SHP77 (cell line): ENCODE data around the gene RNASE12.
"Not testable (repeated sequence)": the region's sequence is repeated elsewhere in the genome, so short reads cannot be mapped to it uniquely, and the experiment has no call there.

Source experiments
- DNase-seq, 2 experiments: peaks; one replicate each; lab custom pipeline; 2025; lab: John Stamatoyannopoulos, UW

Gene RNASE12

GRCh38 chr14:20591235-20591634, at the start of gene RNASE12:
TSS of gene RNASE12 (minus strand) at chr14:20591376. CDS start at chr14:20590723, 653 bp downstream.
- DNase-seq, result no peak

GRCh38 chr14:20632831-20633691, 41.9 kb upstream of the RNASE12 start:
- DNase-seq, result peak; percentile 34 to 78

- DNase-seq, result no peak
Observed at GRCh38 chr14:20632448-20632830, 41.3 kb upstream of the RNASE12 start.

GRCh38 chr14:20631880-20632389, 40.8 kb upstream of the RNASE12 start:
- DNase-seq, result peak; percentile 53 to 76

- DNase-seq, result peak; percentile 37 to 72
Observed at GRCh38 chr14:20631023-20631879, 40.1 kb upstream of the RNASE12 start.

GRCh38 chr14:20630340-20631022, 39.3 kb upstream of the RNASE12 start:
- DNase-seq, result peak; percentile 52 to 60

- DNase-seq, result no peak
Observed at GRCh38 chr14:20628063-20628854, 37.1 kb upstream of the RNASE12 start.

- DNase-seq, result no peak
Observed at GRCh38 chr14:20627346-20628027, 36.3 kb upstream of the RNASE12 start.

GRCh38 chr14:20626274-20626673, 35.1 kb upstream of the RNASE12 start:
- no peak for DNase-seq

- DNase-seq, result peak; percentile 60 to 62
Observed at GRCh38 chr14:20624495-20625070, 33.4 kb upstream of the RNASE12 start.

- no peak for DNase-seq
Observed at GRCh38 chr14:20623798-20624197, 32.6 kb upstream of the RNASE12 start.

- DNase-seq, result no peak
Observed at GRCh38 chr14:20622816-20623291, 31.7 kb upstream of the RNASE12 start.

GRCh38 chr14:20620798-20621478, 29.8 kb upstream of the RNASE12 start:
- no peak for DNase-seq

- not testable (repeated sequence) for DNase-seq
Observed at GRCh38 chr14:20619688-20620087, 28.5 kb upstream of the RNASE12 start.

GRCh38 chr14:20618271-20618749, 27.1 kb upstream of the RNASE12 start:
- no peak for DNase-seq

- DNase-seq, result no peak
Observed at GRCh38 chr14:20617138-20618003, 26.2 kb upstream of the RNASE12 start.

GRCh38 chr14:20615996-20616395, 24.8 kb upstream of the RNASE12 start:
- DNase-seq, result no peak
